CD4-positive, CD25-positive, alpha-beta regulatory T cell (primary cell): ENCODE measurements around the gene CES2. TPM values are rescaled to one million over a fixed set of nuclear protein-coding genes. Genes with fewer than 3 reads are reported as not detected.
A peak's percentile ranks its signal among the peaks of the same experiment; 100 is the strongest.

Experiments
- ATAC-seq, 2 donors: fragments of 150-1000 bp; cut with Tn5 transposase; one replicate each; pipeline ENCODE4 v1.10.0; 2021; ENCODE audit warnings: low read depth in 2 of 2, moderate number of reproducible peaks in 2 of 2, moderate library complexity in 1 of 2
- DNase-seq, 3 donors: peaks; one replicate each; pipeline versions ENCODE4 v3.0.0 to v3.0.0-alpha.2; 2012 to 2022; ENCODE audit warnings: mixed read lengths in 1 of 3
- H3K27ac ChIP-seq: one replicate; pipeline ENCODE4 v1.7.0; 2013; ENCODE audit warnings: mild to moderate bottlenecking, low read length; ENCODE audit not compliant: insufficient read depth, poor library complexity, severe bottlenecking
- H3K27me3 ChIP-seq: one replicate; pipeline ENCODE4 v1.7.0; 2013; ENCODE audit warnings: low read length; ENCODE audit not compliant: control insufficient read depth, insufficient read depth
- H3K36me3 ChIP-seq: one replicate; pipeline ENCODE4 v1.7.0; 2013; ENCODE audit warnings: mild to moderate bottlenecking, low read length, moderate library complexity; ENCODE audit not compliant: control insufficient read depth, insufficient read depth
- H3K4me1 ChIP-seq: 2 replicates; pipeline ENCODE4 v1.7.0; 2013; ENCODE audit warnings: mild to moderate bottlenecking, low read length; ENCODE audit not compliant: insufficient read depth, control insufficient read depth, poor library complexity, severe bottlenecking
- H3K4me3 ChIP-seq: one replicate; pipeline ENCODE4 v1.7.0; 2013; ENCODE audit warnings: low read depth, mild to moderate bottlenecking, low read length, moderate library complexity
- H3K9me3 ChIP-seq, 2 experiments: 1 replicate in 1 of 2; 2 replicates in 1 of 2; pipeline ENCODE4 v1.7.0; 2013; ENCODE audit warnings: low read length in 2 of 2, mild to moderate bottlenecking in 1 of 2, moderate library complexity in 1 of 2; ENCODE audit not compliant: control insufficient read depth in 2 of 2
- H3K27ac Mint-ChIP-seq, 3 donors: one replicate each; pipeline ENCODE4 v1.8.0; 2020 to 2022; ENCODE audit warnings: mild to moderate bottlenecking in 3 of 3, mixed read lengths in 3 of 3, moderate library complexity in 2 of 3
- H3K27me3 Mint-ChIP-seq: one replicate; pipeline ENCODE4 v1.8.0; 2022; ENCODE audit warnings: mild to moderate bottlenecking, mixed read lengths
- H3K36me3 Mint-ChIP-seq: one replicate; pipeline ENCODE4 v1.8.0; 2020; ENCODE audit warnings: mixed read lengths
- H3K4me1 Mint-ChIP-seq, 4 donors: one replicate each; pipeline ENCODE4 v1.8.0; 2020 to 2022; ENCODE audit warnings: mixed read lengths in 4 of 4, mild to moderate bottlenecking in 1 of 4
- H3K4me3 Mint-ChIP-seq, 4 donors: one replicate each; pipeline ENCODE4 v1.8.0; 2020 to 2022; ENCODE audit warnings: mild to moderate bottlenecking in 4 of 4, mixed read lengths in 4 of 4, moderate library complexity in 3 of 4
- H3K9me3 Mint-ChIP-seq, 7 donors: one replicate each; pipeline ENCODE4 v1.8.0; 2020 to 2022; ENCODE audit warnings: mixed read lengths in 7 of 7, mild to moderate bottlenecking in 3 of 7, moderate library complexity in 2 of 7
- polyA plus RNA-seq, 4 donors: library from polyadenylated mRNA; unstranded; fragments of 300-500 nt; fragmentation: Illumina TruSeq; gene quantifications; one replicate each; pipeline ENCODE4 v1.2.3, GENCODE V29; 2021
- total RNA-seq: library from RNA; stranded (reverse); gene quantifications from one replicate; pipeline ENCODE4 v1.2.3, GENCODE V29; 2022

Gene CES2
- total RNA-seq (35.4 TPM), polyA plus RNA-seq (10 to 100 TPM; 19.3 to 22.5 (median 19.7) TPM)

GRCh38 chr16:66935314-66936011, at the start of gene CES2:
CES2 (plus strand) TSS chr16:66935516; CDS start chr16:66935636, 120 bp downstream.
- Mint-ChIP-seq H3K4me3 (peak within 1 kb of the TSS; percentile 96 to 99 (median 98)), H3K4me1 (peaks cover 6 to 70% (median 41%) of the 10 kb centered on the region in 4 donors), H3K27ac (peak within 1 kb of the TSS; percentile 98 to 99 (median 99)), H3K27me3 (peaks cover 6% of the 10 kb centered on the region), H3K9me3 (no peaks in the 10 kb centered on the region), H3K36me3 (peaks cover 12% of the 10 kb centered on the region)
- Histone ChIP-seq H3K4me3 (peak within 1 kb of the TSS; percentile 68), H3K27me3 (no peaks in the 10 kb centered on the region), H3K4me1 (peaks cover 38% of the 10 kb centered on the region), H3K36me3 (peaks cover 34% of the 10 kb centered on the region), H3K27ac (peak within 1 kb of the TSS; percentile 88), H3K9me3 (no peaks in the 10 kb centered on the region)
- ATAC-seq (no peak), DNase-seq (peak in 1 of 3 donors; percentile 5)

GRCh38 chr16:66886321-66886720, 49.0 kb upstream of the CES2 start:
- Mint-ChIP-seq H3K9me3 (no peaks in the 10 kb centered on the region), H3K27ac (no peak overlapping the region), H3K4me3 (no peak overlapping the region), H3K4me1 (peaks cover 9 to 37% (median 17%) of the 10 kb centered on the region in 4 donors), H3K36me3 (peaks cover 19% of the 10 kb centered on the region), H3K27me3 (no peaks in the 10 kb centered on the region)
- no peak overlapping the region for H3K27ac ChIP-seq
- no peak overlapping the region for H3K4me3 ChIP-seq
- ATAC-seq (no peak), DNase-seq (no peak)
- no peaks in the 10 kb centered on the region for H3K27me3 ChIP-seq
- peaks cover 20% of the 10 kb centered on the region for H3K36me3 ChIP-seq
- peaks cover 8% of the 10 kb centered on the region for H3K4me1 ChIP-seq
- H3K9me3 ChIP-seq: no peaks in the 10 kb centered on the region

GRCh38 chr16:66886914-66887313, 48.4 kb upstream of the CES2 start:
- Histone ChIP-seq H3K27ac (no peak overlapping the region), H3K36me3 (peaks cover 20% of the 10 kb centered on the region), H3K4me1 (peaks cover 2% of the 10 kb centered on the region), H3K27me3 (no peaks in the 10 kb centered on the region), H3K9me3 (no peaks in the 10 kb centered on the region), H3K4me3 (no peak overlapping the region)
- no peak for DNase-seq
- no peak overlapping the region for H3K4me3 Mint-ChIP-seq
- no peaks in the 10 kb centered on the region for H3K9me3 Mint-ChIP-seq
- no peaks in the 10 kb centered on the region for H3K27me3 Mint-ChIP-seq
- H3K36me3 Mint-ChIP-seq: peaks cover 19% of the 10 kb centered on the region
- no peak for ATAC-seq
- peak overlapping the region in 1 of 3 donors; percentile 32 for H3K27ac Mint-ChIP-seq
- H3K4me1 Mint-ChIP-seq: peaks cover 9 to 31% (median 17%) of the 10 kb centered on the region in 4 donors

GRCh38 chr16:66888647-66889615, 46.4 kb upstream of the CES2 start:
- Histone ChIP-seq H3K4me3 (no peak overlapping the region), H3K36me3 (peaks cover 20% of the 10 kb centered on the region), H3K4me1 (no peaks in the 10 kb centered on the region), H3K27me3 (no peaks in the 10 kb centered on the region), H3K27ac (no peak overlapping the region), H3K9me3 (no peaks in the 10 kb centered on the region)
- peaks cover 19% of the 10 kb centered on the region for H3K36me3 Mint-ChIP-seq
- H3K4me3 Mint-ChIP-seq: no peak overlapping the region
- no peak overlapping the region for H3K27ac Mint-ChIP-seq
- H3K9me3 Mint-ChIP-seq: no peaks in the 10 kb centered on the region
- H3K4me1 Mint-ChIP-seq: peaks cover 10 to 32% (median 18%) of the 10 kb centered on the region in 4 donors
- no peaks in the 10 kb centered on the region for H3K27me3 Mint-ChIP-seq
- DNase-seq (no peak), ATAC-seq (no peak)

- no peaks in the 10 kb centered on the region for H3K4me1 ChIP-seq
- peaks cover 15% of the 10 kb centered on the region for H3K36me3 ChIP-seq
- no peaks in the 10 kb centered on the region for H3K9me3 ChIP-seq
- H3K27ac ChIP-seq: no peak overlapping the region
- H3K27ac Mint-ChIP-seq: peak overlapping the region in 1 of 3 donors; percentile 63
- H3K36me3 Mint-ChIP-seq: peaks cover 16% of the 10 kb centered on the region
- no peak overlapping the region for H3K4me3 Mint-ChIP-seq
- ATAC-seq: no peak
- H3K27me3 ChIP-seq: no peaks in the 10 kb centered on the region
- H3K27me3 Mint-ChIP-seq: no peaks in the 10 kb centered on the region
- H3K4me3 ChIP-seq: no peak overlapping the region
- peaks cover 10 to 34% (median 18%) of the 10 kb centered on the region in 4 donors for H3K4me1 Mint-ChIP-seq
- no peaks in the 10 kb centered on the region for H3K9me3 Mint-ChIP-seq
- DNase-seq: no peak
These were observed 45.7 kb upstream of the CES2 start for GRCh38 chr16:66889622-66890021.

- H3K27ac ChIP-seq: no peak overlapping the region
- peaks cover 8% of the 10 kb centered on the region for H3K36me3 Mint-ChIP-seq
- DNase-seq: no peak
- H3K9me3 ChIP-seq: no peaks in the 10 kb centered on the region
- no peaks in the 10 kb centered on the region for H3K27me3 Mint-ChIP-seq
- no peaks in the 10 kb centered on the region for H3K27me3 ChIP-seq
- H3K4me3 Mint-ChIP-seq: no peak overlapping the region
- H3K36me3 ChIP-seq: peaks cover 7% of the 10 kb centered on the region
- peaks cover 0 to 1% (median 0%) of the 10 kb centered on the region in 7 donors for H3K9me3 Mint-ChIP-seq
- ATAC-seq: no peak
- peaks cover 10 to 35% (median 14%) of the 10 kb centered on the region in 4 donors for H3K4me1 Mint-ChIP-seq
- no peak overlapping the region for H3K4me3 ChIP-seq
- H3K27ac Mint-ChIP-seq: peak overlapping the region in 1 of 3 donors; percentile 29
- no peaks in the 10 kb centered on the region for H3K4me1 ChIP-seq
These were observed 44.5 kb upstream of the CES2 start for GRCh38 chr16:66890799-66891198.

GRCh38 chr16:66891360-66891759, 44.0 kb upstream of the CES2 start:
- Histone ChIP-seq H3K36me3 (peaks cover 6% of the 10 kb centered on the region), H3K4me3 (no peak overlapping the region), H3K9me3 (no peaks in the 10 kb centered on the region), H3K27me3 (no peaks in the 10 kb centered on the region), H3K27ac (no peak overlapping the region), H3K4me1 (no peaks in the 10 kb centered on the region)
- H3K36me3 Mint-ChIP-seq: peaks cover 7% of the 10 kb centered on the region
- ATAC-seq: no peak
- H3K4me3 Mint-ChIP-seq: peak overlapping the region in 1 of 4 donors; percentile 43
- peak overlapping the region; percentile 10 to 62 (median 29) for H3K27ac Mint-ChIP-seq
- H3K27me3 Mint-ChIP-seq: no peaks in the 10 kb centered on the region
- H3K9me3 Mint-ChIP-seq: peaks cover 0 to 1% (median 0%) of the 10 kb centered on the region in 7 donors
- H3K4me1 Mint-ChIP-seq: peaks cover 9 to 33% (median 13%) of the 10 kb centered on the region in 4 donors
- no peak for DNase-seq
